Loucy (cell line): ENCODE data around the gene C1orf35.

Source experiments
- EZH2phosphoT487 ChIP-seq: fragments of 200-600 bp; IDR thresholded peaks from 2 replicates; pipeline ENCODE4 v1.6.1; 2018; ENCODE audit warnings: antibody characterized with exemption, mild to moderate bottlenecking, moderate library complexity, borderline replicate concordance
- TF ChIP-seq, protein P1 (sequence below): fragments of 200-600 bp; sonication (generic); conservative IDR thresholded peaks from 2 replicates; pipeline ENCODE4 v1.5.1; 2014; ENCODE audit warnings: mild to moderate bottlenecking, antibody characterized with exemption, low read length

- TF ChIP-seq, protein P1, sequence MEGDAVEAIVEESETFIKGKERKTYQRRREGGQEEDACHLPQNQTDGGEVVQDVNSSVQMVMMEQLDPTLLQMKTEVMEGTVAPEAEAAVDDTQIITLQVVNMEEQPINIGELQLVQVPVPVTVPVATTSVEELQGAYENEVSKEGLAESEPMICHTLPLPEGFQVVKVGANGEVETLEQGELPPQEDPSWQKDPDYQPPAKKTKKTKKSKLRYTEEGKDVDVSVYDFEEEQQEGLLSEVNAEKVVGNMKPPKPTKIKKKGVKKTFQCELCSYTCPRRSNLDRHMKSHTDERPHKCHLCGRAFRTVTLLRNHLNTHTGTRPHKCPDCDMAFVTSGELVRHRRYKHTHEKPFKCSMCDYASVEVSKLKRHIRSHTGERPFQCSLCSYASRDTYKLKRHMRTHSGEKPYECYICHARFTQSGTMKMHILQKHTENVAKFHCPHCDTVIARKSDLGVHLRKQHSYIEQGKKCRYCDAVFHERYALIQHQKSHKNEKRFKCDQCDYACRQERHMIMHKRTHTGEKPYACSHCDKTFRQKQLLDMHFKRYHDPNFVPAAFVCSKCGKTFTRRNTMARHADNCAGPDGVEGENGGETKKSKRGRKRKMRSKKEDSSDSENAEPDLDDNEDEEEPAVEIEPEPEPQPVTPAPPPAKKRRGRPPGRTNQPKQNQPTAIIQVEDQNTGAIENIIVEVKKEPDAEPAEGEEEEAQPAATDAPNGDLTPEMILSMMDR = no peak
- TF ChIP-seq EZH2phosphoT487 = no peak
These were observed 36.1 kb downstream of the C1orf35 start for GRCh38 chr1:228066891-228067654.
